Measurements from ENCODE around the gene IL7R. TPM values are rescaled to one million over a fixed set of nuclear protein-coding genes. Genes with fewer than 3 reads are reported as not detected.

The IL7R gene
- total RNA-seq, 1 experiment from 2014 or later = 0.41 TPM

DNA sequence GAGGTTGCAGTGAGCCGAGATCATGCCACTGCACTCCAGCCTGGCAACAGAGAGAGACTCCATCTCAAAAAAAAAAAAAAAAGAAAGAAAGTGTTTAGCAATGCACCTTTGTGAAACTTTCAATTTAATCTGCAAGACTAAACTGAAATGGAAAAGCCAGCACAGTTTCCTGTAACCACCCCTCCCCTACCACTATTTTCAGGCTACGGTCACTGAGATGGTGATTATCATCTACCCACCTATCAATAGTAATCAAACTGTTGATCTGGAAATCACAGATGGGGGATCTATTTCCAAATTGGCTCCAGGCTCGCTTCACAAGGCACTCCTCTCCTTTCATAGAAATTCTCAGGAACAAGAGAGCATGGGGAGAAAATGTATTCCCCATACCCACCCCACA lies 30.6 kb upstream of the IL7R start:
- POLR2A ChIA-PET (ENCODE audit: unreplicated experiment) = no interaction called here
- TF ChIP-seq, protein P1, sequence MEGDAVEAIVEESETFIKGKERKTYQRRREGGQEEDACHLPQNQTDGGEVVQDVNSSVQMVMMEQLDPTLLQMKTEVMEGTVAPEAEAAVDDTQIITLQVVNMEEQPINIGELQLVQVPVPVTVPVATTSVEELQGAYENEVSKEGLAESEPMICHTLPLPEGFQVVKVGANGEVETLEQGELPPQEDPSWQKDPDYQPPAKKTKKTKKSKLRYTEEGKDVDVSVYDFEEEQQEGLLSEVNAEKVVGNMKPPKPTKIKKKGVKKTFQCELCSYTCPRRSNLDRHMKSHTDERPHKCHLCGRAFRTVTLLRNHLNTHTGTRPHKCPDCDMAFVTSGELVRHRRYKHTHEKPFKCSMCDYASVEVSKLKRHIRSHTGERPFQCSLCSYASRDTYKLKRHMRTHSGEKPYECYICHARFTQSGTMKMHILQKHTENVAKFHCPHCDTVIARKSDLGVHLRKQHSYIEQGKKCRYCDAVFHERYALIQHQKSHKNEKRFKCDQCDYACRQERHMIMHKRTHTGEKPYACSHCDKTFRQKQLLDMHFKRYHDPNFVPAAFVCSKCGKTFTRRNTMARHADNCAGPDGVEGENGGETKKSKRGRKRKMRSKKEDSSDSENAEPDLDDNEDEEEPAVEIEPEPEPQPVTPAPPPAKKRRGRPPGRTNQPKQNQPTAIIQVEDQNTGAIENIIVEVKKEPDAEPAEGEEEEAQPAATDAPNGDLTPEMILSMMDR (conservative IDR thresholded peaks at IDR 0.05) = no peak
- no peak for TF ChIP-seq EZH2 (IDR thresholded peaks at IDR 0.05; ENCODE audit: low read depth)
- H3K36me3 ChIP-seq (ENCODE audit: low read depth) = no peaks in the 10 kb centered on the region

GRCh38 chr5:35826554-35826953 lies 30.1 kb upstream of the IL7R start:
- Histone ChIP-seq H3K4me1 (replicated peaks; ENCODE audit: insufficient read depth) (no peaks in the 10 kb centered on the region), H2AFZ (no peak overlapping the region), H3K79me2 (ENCODE audit: low read depth) (no peaks in the 10 kb centered on the region), H3K4me2 (no peak overlapping the region), H3K27me3 (ENCODE audit: insufficient read depth, low read depth) (0 out of 2 replicates have a peak, but pooled peaks cover 9% of the 10 kb centered on the region), H4K20me1 (ENCODE audit: insufficient read depth) (no peaks in the 10 kb centered on the region), H3K9me3 (ENCODE audit: insufficient read depth, low read depth) (no peaks in the 10 kb centered on the region), H3K9me2 (ENCODE audit: insufficient read depth) (no peaks in the 10 kb centered on the region), H3K36me3 (ENCODE audit: low read depth) (no peaks in the 10 kb centered on the region), H3K4me3 (no peak overlapping the region), H3K27ac (no peak overlapping the region), H3F3A (ENCODE audit: insufficient read depth, low read depth) (no peaks in the 10 kb centered on the region)
- no peak for DNase-seq
- POLR2A ChIA-PET (ENCODE audit: unreplicated experiment) = no interaction called here
- TF ChIP-seq EZH2 (IDR thresholded peaks at IDR 0.05; ENCODE audit: low read depth) = no peak
- TF ChIP-seq, protein P1 (conservative IDR thresholded peaks at IDR 0.05) = no peak
- no TSS peak for BruUV-seq (replicated peaks)
- CTCF ChIA-PET = no interaction called here
- intact Hi-C loops (cut with micrococcal nuclease; ENCODE audit: unreplicated experiment) = no loop called here

More for the DNA sequence above, 30.6 kb upstream of the IL7R start:
- Histone ChIP-seq H3F3A (ENCODE audit: insufficient read depth, low read depth) (no peaks in the 10 kb centered on the region), H3K27me3 (ENCODE audit: insufficient read depth, low read depth) (0 out of 2 replicates have a peak, but pooled peaks cover 9% of the 10 kb centered on the region), H3K4me1 (replicated peaks; ENCODE audit: insufficient read depth) (no peaks in the 10 kb centered on the region), H3K4me3 (no peak overlapping the region), H3K79me2 (ENCODE audit: low read depth) (no peaks in the 10 kb centered on the region), H2AFZ (no peak overlapping the region), H3K9me3 (ENCODE audit: insufficient read depth, low read depth) (no peaks in the 10 kb centered on the region), H3K27ac (no peak overlapping the region), H4K20me1 (ENCODE audit: insufficient read depth) (no peaks in the 10 kb centered on the region), H3K9me2 (ENCODE audit: insufficient read depth) (no peaks in the 10 kb centered on the region), H3K4me2 (no peak overlapping the region)
- no TSS peak for BruUV-seq (replicated peaks)
- CTCF ChIA-PET = no interaction called here
- DNase-seq = no peak
- intact Hi-C loops (cut with micrococcal nuclease; ENCODE audit: unreplicated experiment) = no loop called here

- BruUV-seq (replicated peaks) = no TSS peak
- Histone ChIP-seq H3K4me3 (no peak overlapping the region), H3F3A (ENCODE audit: insufficient read depth, low read depth) (no peaks in the 10 kb centered on the region), H3K27ac (no peak overlapping the region), H3K79me2 (ENCODE audit: low read depth) (no peaks in the 10 kb centered on the region), H3K4me1 (replicated peaks; ENCODE audit: insufficient read depth) (no peaks in the 10 kb centered on the region), H3K36me3 (ENCODE audit: low read depth) (no peaks in the 10 kb centered on the region), H2AFZ (no peak overlapping the region), H3K27me3 (ENCODE audit: insufficient read depth, low read depth) (0 out of 2 replicates have a peak, but pooled peaks cover 2% of the 10 kb centered on the region), H3K9me2 (ENCODE audit: insufficient read depth) (peaks cover 5% of the 10 kb centered on the region; the same call in 1 of the 2 replicates), H3K9me3 (ENCODE audit: insufficient read depth, low read depth) (no peaks in the 10 kb centered on the region), H4K20me1 (ENCODE audit: insufficient read depth) (no peaks in the 10 kb centered on the region), H3K4me2 (no peak overlapping the region)
- CTCF ChIA-PET = no interaction called here
- POLR2A ChIA-PET (ENCODE audit: unreplicated experiment) = no interaction called here
- DNase-seq = no peak
- intact Hi-C loops (cut with micrococcal nuclease; ENCODE audit: unreplicated experiment) = no loop called here
- no peak for TF ChIP-seq EZH2 (IDR thresholded peaks at IDR 0.05; ENCODE audit: low read depth)
- TF ChIP-seq, protein P1 (conservative IDR thresholded peaks at IDR 0.05) = no peak
Measured at GRCh38 chr5:35828082-35828598, 28.6 kb upstream of the IL7R start.

Data from PC-9 (cell line).